Upper lobe of left lung (tissue), 6 donors: ENCODE results near the gene GIN1. TPM values are rescaled to one million over a fixed set of nuclear protein-coding genes. Genes with fewer than 3 reads are reported as not detected.

Experiments
- ATAC-seq, 2 donors: fragments of 200-7000 bp; cut with Tn5 transposase; one replicate each; pipeline ENCODE4 v1.9.1; 2022; ENCODE audit warnings: mild to moderate bottlenecking in 2 of 2, moderate library complexity in 2 of 2; ENCODE audit not compliant: low FRiP score in 2 of 2
- DNase-seq, 2 donors: peaks; one replicate each; pipeline ENCODE4 v3.0.0-alpha.2; 2019 to 2020
- H3K27ac ChIP-seq, 4 donors: fragments of 200-600 bp; sonication (generic); one replicate each; pipeline ENCODE4 v1.5.1; 2016 to 2019
- H3K27me3 ChIP-seq, 4 donors: fragments of 200-600 bp; sonication (generic); one replicate each; pipeline ENCODE4 v1.5.1; 2017 to 2019
- H3K36me3 ChIP-seq, 4 donors: fragments of 200-600 bp; sonication (generic); one replicate each; pipeline ENCODE4 v1.5.1; 2016 to 2019
- H3K4me1 ChIP-seq, 4 donors: fragments of 200-600 bp; sonication (generic); one replicate each; pipeline ENCODE4 v1.5.1; 2018 to 2019
- H3K4me3 ChIP-seq, 4 donors: fragments of 200-600 bp; sonication (generic); one replicate each; pipeline ENCODE4 v1.5.1; 2017 to 2019; ENCODE audit warnings: mild to moderate bottlenecking in 2 of 4, moderate library complexity in 1 of 4
- H3K9me3 ChIP-seq, 4 donors: fragments of 200-600 bp; sonication (generic); one replicate each; pipeline ENCODE4 v1.5.1; 2018 to 2019
- EP300 ChIP-seq, 4 donors: sonication (generic); formaldehyde crosslinking; IDR thresholded peaks; one replicate each; pipeline ENCODE4 v1.5.1; 2017; ENCODE audit warnings: antibody characterized with exemption in 4 of 4, control low read depth in 2 of 4
- POLR2A ChIP-seq, 4 donors: fragments of 450-650 bp; IDR thresholded peaks; one replicate each; pipeline ENCODE4 v1.5.1; 2016 to 2017; ENCODE audit warnings: antibody characterized with exemption in 4 of 4, mild to moderate bottlenecking in 2 of 4
- POLR2AphosphoS5 ChIP-seq, 2 donors: sonication (generic); formaldehyde crosslinking; IDR thresholded peaks; one replicate each; pipeline ENCODE4 v1.5.1; 2017; ENCODE audit warnings: antibody characterized with exemption in 2 of 2
- WGBS, 2 donors: methylation state at CpG; one replicate each; pipeline ENCODE4 v1.1.5; 2017 to 2018; 5-methylcytosine and 5-hydroxymethylcytosine counted together
- total RNA-seq, 6 donors: library from RNA; depleted of rRNA in 4 of 6; stranded (reverse); fragments of >200 nt in 4 of 6; gene quantifications; one replicate each; pipeline versions ENCODE4 v1.1.0 to v1.2.1, GENCODE V29; 2016 to 2021
- TF ChIP-seq, protein P1 (sequence below), 6 experiments: fragments of 450-650 bp in 4 of 6; fragments of 200-600 bp in 2 of 6; sonication (generic) in 2 of 6; IDR thresholded peaks; one replicate each; pipeline ENCODE4 v1.5.1; 2016 to 2019; ENCODE audit warnings: antibody characterized with exemption in 6 of 6
- donor health status: DM: no; HTN: no; CAD: no; lungs with moderate emphysema.
- donor health status: DM: no; HTN: yes; CAD: no; lungs with severe emphysema.

The GIN1 gene
- total RNA-seq, 6 donors from 2014 or later = 2.1 to 10.7 (median 5.8) TPM

DNA sequence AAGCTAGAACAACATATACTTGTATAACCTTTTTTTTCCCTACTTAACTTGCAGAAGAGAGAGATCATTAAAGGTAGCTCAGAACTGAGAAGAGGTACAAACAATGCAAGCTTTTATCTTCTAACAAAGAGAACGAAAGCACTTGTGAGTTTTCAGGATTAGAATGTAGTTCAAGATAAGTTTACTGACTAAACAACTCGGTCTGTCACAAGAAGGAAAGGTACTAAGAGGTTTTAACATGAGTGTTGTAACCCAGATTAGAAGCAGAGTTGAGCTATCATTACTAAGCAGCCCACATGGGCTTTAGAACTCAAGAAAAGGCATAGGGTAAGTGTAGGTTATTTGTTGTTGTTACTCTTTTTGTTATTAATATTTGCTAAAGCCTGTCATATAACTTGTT is 25.2 kb downstream of the GIN1 start:
- Histone ChIP-seq H3K4me1 (peaks cover 0 to 4% (median 0%) of the 10 kb centered on the region in 4 donors), H3K36me3 (peaks cover 0 to 14% (median 0%) of the 10 kb centered on the region in 4 donors), H3K4me3 (no peak overlapping the region), H3K27ac (no peak overlapping the region), H3K27me3 (no peaks in the 10 kb centered on the region), H3K9me3 (no peaks in the 10 kb centered on the region)
- DNase-seq (no peak), ATAC-seq (no peak)
- TF ChIP-seq EP300 (IDR thresholded peaks at IDR 0.05) (no peak), POLR2A (IDR thresholded peaks at IDR 0.05) (no peak), POLR2AphosphoS5 (IDR thresholded peaks at IDR 0.05) (no peak)
- TF ChIP-seq, protein P1, sequence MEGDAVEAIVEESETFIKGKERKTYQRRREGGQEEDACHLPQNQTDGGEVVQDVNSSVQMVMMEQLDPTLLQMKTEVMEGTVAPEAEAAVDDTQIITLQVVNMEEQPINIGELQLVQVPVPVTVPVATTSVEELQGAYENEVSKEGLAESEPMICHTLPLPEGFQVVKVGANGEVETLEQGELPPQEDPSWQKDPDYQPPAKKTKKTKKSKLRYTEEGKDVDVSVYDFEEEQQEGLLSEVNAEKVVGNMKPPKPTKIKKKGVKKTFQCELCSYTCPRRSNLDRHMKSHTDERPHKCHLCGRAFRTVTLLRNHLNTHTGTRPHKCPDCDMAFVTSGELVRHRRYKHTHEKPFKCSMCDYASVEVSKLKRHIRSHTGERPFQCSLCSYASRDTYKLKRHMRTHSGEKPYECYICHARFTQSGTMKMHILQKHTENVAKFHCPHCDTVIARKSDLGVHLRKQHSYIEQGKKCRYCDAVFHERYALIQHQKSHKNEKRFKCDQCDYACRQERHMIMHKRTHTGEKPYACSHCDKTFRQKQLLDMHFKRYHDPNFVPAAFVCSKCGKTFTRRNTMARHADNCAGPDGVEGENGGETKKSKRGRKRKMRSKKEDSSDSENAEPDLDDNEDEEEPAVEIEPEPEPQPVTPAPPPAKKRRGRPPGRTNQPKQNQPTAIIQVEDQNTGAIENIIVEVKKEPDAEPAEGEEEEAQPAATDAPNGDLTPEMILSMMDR (IDR thresholded peaks at IDR 0.05) = no peak
- WGBS, 2 donors = 63 to 72% methylated on average over 2 of the region's 2 CpGs

DNA sequence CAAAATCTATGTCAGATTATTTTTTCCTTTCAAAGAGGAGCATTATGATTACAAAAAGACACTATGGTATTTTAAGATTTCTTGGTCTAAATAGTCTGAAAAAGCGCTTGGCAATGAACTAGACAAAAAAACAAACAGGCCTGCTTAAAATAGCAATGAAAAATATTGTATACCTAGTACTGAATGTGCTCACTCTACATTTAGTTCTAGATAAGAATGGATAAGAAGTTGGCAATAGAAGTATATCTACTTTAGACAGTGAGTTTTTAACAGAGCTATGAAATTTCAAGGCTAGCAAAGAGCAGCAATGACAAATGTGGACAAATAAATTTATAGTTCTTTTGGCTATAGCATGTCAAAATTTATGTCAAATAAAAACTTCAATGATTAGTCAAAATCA is 26.2 kb downstream of the GIN1 start:
- H3K9me3 ChIP-seq = no peaks in the 10 kb centered on the region
- no peak for DNase-seq

DNA sequence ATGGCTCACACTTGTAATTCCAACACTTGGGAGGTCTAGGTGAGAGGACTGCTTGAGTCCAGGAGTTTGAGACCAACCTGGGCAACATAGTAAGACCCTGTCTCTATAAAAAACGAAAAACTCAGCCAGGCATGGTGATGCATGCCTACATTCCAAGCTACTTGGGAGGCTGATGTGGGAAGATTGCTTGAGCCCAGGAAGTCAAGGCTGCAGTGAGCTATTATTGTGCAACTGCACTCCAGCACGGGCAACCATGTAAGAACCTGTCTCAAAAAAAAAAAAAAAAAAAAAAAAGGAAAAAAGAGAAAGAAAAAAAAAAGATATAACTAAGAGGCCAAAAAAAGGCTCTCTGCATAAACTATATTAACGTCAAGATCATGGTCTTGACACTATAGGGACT is 27.3 kb downstream of the GIN1 start:
- H3K36me3 ChIP-seq = peaks cover 0 to 31% (median 0%) of the 10 kb centered on the region in 4 donors
- ATAC-seq (no peak), DNase-seq (no peak)
- H3K27me3 ChIP-seq = no peaks in the 10 kb centered on the region
- no peak overlapping the region for H3K4me3 ChIP-seq
- 83 to 95% methylated on average over 3 of the region's 3 CpGs for WGBS, 2 donors
- TF ChIP-seq, protein P1 (IDR thresholded peaks at IDR 0.05) = no peak
- TF ChIP-seq POLR2A (IDR thresholded peaks at IDR 0.05) = no peak
- TF ChIP-seq POLR2AphosphoS5 (IDR thresholded peaks at IDR 0.05) = no peak
- no peak for TF ChIP-seq EP300 (IDR thresholded peaks at IDR 0.05)
- H3K4me1 ChIP-seq = peaks cover 0 to 4% (median 0%) of the 10 kb centered on the region in 4 donors
- H3K9me3 ChIP-seq = no peaks in the 10 kb centered on the region
- no peak overlapping the region for H3K27ac ChIP-seq

More for the DNA sequence above, 26.2 kb downstream of the GIN1 start:
- H3K4me1 ChIP-seq = peaks cover 0 to 4% (median 0%) of the 10 kb centered on the region in 4 donors
- TF ChIP-seq POLR2A (IDR thresholded peaks at IDR 0.05) = no peak
- ATAC-seq = no peak
- peaks cover 0 to 21% (median 0%) of the 10 kb centered on the region in 4 donors for H3K36me3 ChIP-seq
- H3K27me3 ChIP-seq = no peaks in the 10 kb centered on the region
- 86 to 96% methylated on average over 1 of the region's 1 CpG for WGBS, 2 donors
- no peak overlapping the region for H3K27ac ChIP-seq
- no peak overlapping the region for H3K4me3 ChIP-seq

DNA sequence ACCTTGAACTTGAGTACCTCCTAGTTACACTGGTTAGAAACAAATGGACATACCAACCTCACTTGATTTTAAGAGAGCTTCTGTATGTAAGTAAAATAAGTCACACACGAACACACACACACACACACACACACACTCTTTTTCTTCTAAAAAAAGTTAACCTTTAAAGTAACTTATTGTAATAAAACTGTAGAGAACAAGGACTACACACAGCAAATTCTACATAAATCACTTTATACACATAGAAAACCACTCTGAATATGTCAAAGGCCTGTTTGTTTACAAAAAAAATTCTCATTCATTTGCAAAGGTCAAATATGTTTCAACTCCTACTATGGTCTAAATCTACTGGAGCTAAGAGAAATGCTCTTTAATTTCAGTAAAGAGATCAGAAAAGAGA is 29.1 kb downstream of the GIN1 start:
- Histone ChIP-seq H3K27me3 (no peaks in the 10 kb centered on the region), H3K36me3 (peaks cover 0 to 42% (median 6%) of the 10 kb centered on the region in 4 donors), H3K27ac (no peak overlapping the region), H3K4me1 (peaks cover 0 to 4% (median 0%) of the 10 kb centered on the region in 4 donors), H3K4me3 (no peak overlapping the region), H3K9me3 (no peaks in the 10 kb centered on the region)
- TF ChIP-seq EP300 (IDR thresholded peaks at IDR 0.05) (no peak), POLR2A (IDR thresholded peaks at IDR 0.05) (no peak), POLR2AphosphoS5 (IDR thresholded peaks at IDR 0.05) (no peak)
- TF ChIP-seq, protein P1 (IDR thresholded peaks at IDR 0.05) = no peak
- WGBS, 2 donors = 97 to 98% methylated on average over 1 of the region's 1 CpG
- no peak for ATAC-seq
- no peak for DNase-seq

DNA sequence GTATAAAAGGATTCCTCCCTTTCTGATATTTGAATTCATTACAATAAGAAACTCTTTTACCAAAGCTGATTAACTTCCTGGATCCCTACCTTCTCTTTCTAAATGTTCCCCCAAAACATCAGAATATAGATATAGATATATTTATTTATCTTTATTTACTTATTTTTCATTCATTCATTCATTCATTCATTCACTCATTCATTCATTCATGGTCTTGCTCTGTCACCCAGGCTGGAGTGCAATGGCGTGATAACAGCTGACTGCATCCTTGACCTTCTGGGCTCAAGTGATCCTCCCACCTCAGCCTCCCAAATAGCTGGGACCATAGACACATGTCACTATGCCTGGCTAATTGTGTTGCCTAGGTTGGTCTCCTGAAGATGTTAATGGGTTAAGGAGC is 30.7 kb downstream of the GIN1 start:
- Histone ChIP-seq H3K36me3 (peaks cover 3 to 54% (median 7%) of the 10 kb centered on the region in 4 donors), H3K27me3 (no peaks in the 10 kb centered on the region), H3K4me3 (no peak overlapping the region), H3K4me1 (no peaks in the 10 kb centered on the region), H3K9me3 (peaks cover 3 to 6% (median 5%) of the 10 kb centered on the region in 4 donors), H3K27ac (no peak overlapping the region)
- TF ChIP-seq POLR2A (IDR thresholded peaks at IDR 0.05) (no peak), POLR2AphosphoS5 (IDR thresholded peaks at IDR 0.05) (no peak), EP300 (IDR thresholded peaks at IDR 0.05) (no peak)
- TF ChIP-seq, protein P1 (IDR thresholded peaks at IDR 0.05) = no peak
- DNase-seq (no peak), ATAC-seq (no peak)
- 100% methylated on average over 1 of the region's 1 CpG for WGBS, 2 donors
